Middle frontal gyrus (tissue), 1 donor: ENCODE measurements around the gene CCDC137.
A peak's percentile ranks its signal among the peaks of the same experiment; 100 is the strongest.

Experiments
- DNase-seq: peaks from one replicate; pipeline ENCODE4 v3.0.0-alpha.2; 2015; ENCODE audit warnings: low spot score; ENCODE audit errors: extremely low spot score

The CCDC137 gene

DNA sequence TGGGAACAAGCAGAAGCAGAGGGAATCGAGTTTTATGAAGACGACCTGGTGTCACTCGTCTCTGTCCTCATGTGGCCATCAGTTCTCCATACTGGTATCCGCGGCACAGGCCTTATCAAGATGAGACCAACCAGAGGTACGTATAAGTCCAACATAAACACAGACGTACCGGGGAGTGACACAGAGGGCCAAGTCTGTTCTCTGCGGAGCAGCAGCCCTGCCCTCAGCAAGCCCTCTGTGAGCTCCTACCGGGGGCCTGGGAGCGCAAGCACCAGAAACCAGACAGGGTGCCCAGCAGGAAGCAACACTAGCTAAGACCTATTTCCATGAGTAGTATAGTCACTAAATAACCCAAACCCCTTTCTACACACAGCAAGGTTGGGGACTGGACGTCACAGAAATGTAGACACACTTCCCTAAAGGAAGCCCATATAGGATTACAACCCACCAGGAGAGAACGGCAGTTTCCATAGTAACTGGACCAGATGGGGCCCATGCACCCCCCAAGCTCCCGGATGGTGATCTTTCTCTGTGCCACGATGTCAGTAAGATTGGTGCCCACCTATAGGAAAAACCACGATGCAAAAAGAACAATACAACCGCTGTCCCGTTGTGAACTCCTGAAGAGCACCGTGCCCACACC is 16.1 kb downstream of the CCDC137 start:
- no peak for DNase-seq

DNA sequence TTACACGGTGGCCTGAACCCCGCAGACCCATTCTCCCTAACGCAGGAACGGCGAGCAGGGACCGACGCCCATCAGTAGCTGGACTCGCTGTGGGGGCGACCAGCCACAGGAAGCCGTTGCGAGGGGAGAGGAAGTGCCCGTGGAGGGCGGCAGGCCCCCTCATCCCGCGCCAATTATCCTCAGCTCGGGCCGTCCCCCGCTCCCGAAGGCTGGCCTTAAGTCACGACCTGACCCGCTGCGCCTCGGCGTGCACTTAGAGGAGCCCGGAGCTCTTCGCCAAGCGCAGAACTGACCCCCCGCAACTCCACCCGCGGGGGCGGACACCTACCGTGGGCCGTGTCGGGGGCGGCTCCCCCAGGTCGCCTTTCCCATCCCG is 16.7 kb downstream of the CCDC137 start:
- no peak for DNase-seq

DNA sequence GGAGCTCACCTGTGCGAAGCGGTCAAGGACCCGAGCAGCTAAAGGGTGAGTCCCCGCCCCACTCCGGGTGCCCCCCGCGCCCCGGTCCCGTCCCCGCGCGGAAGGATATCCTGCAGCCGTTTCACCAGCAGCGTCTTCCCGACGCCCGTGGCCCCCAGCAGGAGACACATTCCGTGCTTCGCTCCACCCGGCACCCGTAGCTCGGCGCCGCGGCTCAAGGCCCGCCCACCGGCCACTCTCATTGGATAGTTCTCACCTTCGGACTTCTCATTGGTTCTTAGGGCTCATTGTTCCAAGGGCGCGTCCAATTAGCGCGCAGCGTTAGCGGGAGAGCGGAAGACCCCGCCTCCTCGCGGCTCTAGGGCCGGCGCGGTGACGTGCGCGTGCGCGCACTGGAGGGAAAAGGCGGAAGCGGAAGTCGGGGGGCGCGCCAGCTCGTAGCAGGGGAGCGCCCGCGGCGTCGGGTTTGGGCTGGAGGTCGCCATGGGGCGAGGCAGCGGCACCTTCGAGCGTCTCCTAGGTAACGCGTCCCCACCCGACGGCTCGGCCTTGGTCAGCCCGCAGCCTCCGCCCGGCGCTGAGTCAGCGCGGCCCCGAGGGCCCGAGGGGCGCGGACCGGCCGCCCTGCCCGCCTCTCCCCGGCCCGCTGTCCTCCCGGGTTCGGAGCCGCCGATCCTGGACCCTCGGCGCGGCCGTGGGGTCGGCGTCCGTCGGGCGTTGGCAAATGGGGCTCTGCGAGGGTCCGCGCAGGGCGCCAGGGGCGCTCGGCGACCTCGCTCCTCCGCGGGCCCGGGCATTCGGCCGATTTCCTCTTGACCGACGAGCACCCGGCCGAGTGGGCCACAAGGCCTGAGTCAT is 17.3 kb downstream of the CCDC137 start, which contains the start of the genes ARL16 and HGS:
Gene ARL16, minus strand, starts transcription at position 214 of the 858 bp plus-strand sequence. Its CDS starts 44 bp downstream, at position 170.
Gene HGS, plus strand, starts transcription at position 428 of the 858 bp plus-strand sequence. Its CDS starts 56 bp downstream, at position 484.
- peak; percentile 98 for DNase-seq

DNA sequence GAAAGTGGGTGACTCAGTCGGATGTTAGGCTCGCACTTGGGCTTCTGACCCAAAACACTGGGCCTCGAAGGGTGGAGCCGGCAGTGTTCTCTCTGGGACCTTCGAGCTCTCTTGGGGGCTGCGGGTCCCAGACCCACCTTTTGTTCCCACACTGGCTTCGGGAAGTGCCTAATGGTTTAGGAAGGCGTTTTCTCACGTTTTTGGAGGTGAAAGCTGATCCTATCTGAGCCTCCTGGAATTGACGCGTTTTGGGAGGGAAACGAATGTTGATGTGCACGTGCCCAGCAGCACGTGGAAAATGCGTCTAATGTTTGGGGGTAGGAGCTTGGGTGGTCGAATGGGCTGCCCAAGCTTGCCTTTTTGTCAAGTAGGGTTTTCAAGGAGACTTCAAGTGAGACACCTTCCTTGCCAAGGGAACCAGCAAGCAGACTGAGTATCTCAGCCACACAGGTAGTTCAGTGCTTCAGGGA is 17.9 kb downstream of the CCDC137 start:
- no peak for DNase-seq

DNA sequence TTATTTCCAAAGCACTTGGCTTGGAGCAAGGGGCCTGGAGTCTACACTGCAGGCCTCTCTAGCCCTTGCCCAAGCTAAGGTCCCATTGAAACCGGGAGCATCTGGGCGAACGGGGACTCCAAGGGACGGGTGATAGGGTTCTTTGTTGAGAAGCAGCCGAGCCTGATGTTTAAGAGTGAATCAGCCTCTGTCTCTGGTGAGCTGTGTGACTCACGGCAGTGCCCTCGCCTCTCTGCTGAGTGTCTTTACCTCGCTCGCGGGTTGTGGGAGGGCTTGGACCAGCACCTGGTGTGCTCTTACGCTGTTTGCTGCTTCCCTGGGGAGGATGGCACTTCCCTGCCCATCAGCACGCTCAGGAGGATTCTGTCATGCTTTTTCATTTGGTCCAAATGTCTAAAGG is 18.6 kb downstream of the CCDC137 start:
- DNase-seq = no peak

DNA sequence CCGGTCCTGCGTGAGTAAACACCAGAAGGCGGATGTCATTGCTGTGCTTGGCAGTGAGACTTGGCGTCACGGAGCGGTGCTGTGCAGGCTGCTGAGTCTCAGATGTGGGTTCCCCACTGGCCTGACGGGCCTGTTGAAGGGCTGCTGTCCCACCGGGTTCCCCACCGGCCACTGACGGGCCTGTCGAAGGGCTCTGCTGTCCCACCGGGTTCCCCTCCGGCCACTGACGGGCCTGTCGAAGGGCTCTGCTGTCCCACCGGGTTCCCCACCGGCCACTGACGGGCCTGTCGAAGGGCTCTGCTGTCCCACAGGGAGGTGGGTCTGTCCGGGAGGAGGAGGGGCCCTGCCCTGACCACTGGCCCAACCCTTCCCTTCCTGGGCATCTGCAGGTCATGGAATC is 20.1 kb downstream of the CCDC137 start:
- no peak for DNase-seq

DNA sequence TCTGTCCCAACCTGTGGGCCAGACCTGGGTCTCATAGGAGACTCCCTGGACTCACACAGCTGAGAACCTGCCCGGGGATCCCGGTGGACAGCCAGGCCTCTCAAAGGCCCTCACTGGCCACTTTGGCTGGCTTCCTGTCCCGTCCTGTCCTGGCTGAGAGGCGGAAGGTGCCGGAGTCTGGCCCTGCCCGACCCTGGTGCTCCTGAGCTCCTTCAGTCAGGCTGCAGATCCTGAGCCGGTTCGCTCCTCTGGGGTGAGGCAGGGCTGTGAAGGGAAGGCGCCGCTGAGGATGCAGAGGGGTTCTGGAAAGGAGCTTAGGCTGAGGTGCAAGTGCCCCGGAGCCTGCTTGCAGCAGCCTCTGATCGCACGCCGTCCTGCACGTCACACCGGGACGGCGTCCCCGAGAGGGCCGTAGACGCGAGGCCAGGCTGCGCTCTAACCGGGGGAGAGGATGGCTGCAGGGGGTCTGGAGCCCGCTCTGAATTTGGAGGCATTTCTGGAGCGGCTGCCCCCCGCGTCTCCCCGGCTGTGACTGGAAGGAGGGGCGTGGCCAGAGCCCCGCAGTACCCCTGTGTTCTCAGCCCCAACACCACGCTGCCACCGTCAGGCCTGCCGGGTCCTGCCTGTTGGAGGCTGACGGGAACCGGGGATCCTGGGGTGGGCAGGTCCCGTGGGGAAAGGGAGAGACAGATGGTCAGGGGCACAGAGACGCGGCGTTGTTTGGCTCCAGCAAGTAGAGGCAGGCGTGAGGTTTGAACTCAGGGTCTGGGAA is 21.4 kb downstream of the CCDC137 start:
- DNase-seq = no peak

DNA sequence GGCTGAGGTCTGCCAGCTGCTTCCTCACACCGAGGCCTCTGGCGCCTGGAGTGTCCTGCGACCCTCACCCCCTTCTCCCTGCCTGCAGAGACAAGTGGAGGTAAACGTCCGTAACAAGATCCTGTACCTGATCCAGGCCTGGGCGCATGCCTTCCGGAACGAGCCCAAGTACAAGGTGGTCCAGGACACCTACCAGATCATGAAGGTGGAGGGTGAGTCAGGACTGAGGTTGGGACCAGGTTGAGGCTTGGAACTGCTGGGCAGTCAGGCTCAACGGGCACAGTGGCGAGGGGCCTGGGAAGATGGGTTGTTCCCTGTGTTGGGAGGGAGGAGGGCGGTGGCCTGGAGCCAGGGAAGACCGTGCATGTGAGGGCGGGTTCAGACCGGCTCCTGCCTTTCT is 22.1 kb downstream of the CCDC137 start:
- DNase-seq = no peak

DNA sequence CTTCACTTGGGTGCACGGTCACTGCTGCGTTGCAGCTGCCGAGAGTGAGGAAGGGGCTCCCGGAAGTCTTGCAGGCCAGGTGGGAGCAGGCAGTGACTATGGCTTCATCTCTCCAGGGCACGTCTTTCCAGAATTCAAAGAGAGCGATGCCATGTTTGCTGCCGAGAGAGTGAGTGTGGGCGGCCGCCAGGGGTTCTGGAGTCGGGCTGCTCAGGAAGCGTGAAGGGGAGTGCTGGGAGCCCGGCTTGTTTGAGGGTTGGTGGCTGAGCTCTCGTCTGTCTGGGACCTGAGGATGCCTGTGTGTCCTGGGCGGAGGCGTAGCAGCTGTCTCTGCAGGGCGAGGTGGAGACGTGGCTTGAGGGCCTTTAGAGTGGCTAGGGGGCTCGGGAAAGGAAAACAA is 23.5 kb downstream of the CCDC137 start:
- DNase-seq = no peak

DNA sequence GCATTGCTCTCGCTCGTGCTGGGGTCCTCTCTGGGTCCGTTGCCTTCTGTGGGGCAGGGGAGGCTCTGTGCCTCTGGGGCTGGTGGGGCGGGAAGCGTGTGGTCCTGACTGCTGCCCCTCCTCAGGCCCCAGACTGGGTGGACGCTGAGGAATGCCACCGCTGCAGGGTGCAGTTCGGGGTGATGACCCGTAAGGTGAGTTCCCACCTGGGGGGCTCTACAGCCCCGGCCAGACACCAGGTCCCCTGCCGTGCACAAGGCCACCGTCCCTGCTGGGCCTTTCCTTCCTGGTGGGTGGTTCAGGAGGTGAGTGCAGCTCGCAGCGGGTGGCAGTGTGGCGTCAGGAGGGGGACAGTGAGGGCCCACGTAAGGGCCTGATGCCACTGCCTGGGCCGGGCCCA is 24.0 kb downstream of the CCDC137 start:
- no peak for DNase-seq

DNA sequence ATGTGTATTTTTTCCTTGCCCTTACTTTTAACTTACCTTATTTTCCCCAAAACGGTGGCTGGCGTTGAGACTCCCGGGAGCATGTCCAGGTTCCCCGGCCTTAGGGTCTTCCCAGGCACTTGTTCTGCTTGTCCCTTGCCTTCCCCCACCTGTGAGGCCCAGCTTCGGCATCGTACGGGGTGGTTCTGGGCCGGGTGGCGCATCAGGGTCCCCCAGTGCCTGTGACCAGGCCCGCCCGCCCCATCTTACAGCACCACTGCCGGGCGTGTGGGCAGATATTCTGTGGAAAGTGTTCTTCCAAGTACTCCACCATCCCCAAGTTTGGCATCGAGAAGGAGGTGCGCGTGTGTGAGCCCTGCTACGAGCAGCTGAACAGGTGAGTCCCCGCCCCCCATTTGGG is 24.7 kb downstream of the CCDC137 start:
- DNase-seq = no peak

DNA sequence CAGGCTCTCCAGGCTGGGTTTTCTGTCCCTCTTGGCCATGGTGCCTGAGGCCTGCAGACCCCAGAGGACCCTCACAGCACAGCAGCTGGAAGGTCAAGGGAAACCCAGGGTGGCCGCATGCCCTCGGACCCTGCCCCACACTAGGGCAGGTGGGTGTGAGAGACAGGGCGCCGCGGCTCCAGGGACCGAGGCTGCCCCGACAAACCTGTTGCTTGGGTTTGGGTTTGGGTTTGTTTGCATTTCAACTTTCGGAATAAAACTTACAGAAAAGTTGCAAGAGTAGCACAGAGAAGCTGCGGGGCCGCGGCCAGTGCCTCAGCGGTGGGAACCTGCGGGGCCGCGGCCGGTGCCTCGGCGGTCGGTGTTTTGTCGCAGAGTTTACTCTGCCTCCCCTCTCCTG is 25.1 kb downstream of the CCDC137 start:
- no peak for DNase-seq

DNA sequence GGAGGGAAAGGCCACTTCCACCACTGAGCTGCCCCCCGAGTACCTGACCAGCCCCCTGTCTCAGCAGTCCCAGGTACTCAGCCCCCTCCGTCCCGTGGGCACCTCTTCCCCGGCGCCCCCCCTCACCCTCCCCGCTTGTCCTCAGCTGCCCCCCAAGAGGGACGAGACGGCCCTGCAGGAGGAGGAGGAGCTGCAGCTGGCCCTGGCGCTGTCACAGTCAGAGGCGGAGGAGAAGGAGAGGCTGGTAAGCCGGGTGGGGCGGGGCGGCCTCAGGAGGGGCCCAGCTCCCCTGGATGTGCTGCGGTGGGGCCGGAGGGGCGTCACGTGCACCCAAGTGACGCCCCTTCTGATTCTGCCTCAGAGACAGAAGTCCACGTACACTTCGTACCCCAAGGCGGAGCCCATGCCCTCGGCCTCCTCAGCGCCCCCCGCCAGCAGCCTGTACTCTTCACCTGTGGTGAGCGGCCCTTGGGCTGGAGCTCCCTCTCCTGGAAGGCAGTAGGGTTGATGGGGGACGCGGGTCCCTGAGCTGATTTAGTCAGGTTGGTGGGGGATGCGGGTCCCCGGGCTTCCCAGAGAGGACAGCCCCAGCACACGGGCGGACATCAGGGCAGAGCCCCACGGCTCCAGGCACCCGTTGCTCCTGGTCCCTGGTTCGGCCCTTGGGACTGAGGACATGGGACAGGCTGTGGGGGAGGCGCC is 27.1 kb downstream of the CCDC137 start:
- DNase-seq = no peak

DNA sequence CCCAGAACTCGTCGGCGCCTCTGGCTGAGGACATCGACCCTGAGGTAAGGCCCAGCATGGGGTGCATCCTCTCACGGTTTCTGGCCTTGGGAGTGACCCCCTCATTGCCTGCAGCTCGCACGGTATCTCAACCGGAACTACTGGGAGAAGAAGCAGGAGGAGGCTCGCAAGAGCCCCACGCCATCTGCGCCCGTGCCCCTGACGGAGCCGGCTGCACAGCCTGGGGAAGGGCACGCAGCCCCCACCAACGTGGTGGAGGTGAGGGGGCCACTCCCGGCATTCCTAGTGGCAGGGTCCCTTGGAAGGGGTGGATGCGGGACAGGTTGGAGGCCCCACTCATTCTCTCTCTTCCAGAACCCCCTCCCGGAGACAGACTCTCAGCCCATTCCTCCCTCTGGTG is 28.3 kb downstream of the CCDC137 start:
- no peak for DNase-seq

DNA sequence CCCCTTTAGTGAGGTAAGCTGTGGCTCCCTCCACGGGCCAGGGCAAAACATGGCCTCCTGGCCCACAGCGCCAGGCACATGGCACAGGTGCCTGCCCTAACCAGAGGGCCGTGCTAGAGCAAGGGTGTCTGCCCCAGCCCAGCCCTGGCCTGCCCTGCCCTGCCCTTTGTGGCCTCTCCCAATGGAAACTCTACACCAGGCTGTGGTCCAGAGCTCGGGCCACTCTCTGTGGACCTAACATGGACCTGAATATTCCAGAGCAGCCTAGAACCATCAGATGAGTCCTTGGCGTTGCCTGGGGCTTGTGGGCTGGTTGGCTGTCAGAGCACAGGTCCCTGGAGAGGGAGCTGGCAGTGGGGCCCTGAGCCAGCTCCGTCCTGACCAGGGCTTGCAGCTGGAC is 28.7 kb downstream of the CCDC137 start:
- no peak for DNase-seq

DNA sequence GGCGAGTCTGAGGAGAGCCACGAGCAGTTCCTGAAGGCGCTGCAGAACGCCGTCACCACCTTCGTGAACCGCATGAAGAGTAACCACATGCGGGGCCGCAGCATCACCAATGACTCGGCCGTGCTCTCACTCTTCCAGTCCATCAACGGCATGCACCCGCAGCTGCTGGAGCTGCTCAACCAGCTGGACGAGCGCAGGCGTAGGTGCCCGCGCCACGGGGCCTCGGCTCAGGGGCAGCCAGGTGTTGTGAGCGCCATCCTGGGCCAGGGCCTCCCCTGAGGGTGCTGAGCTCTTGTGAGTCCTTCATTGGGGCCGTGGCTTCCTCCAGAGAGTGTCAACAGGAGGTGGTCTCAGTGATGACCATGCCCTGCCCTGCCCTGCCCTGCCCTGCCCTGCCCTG is 29.3 kb downstream of the CCDC137 start:
- no peak for DNase-seq

DNA sequence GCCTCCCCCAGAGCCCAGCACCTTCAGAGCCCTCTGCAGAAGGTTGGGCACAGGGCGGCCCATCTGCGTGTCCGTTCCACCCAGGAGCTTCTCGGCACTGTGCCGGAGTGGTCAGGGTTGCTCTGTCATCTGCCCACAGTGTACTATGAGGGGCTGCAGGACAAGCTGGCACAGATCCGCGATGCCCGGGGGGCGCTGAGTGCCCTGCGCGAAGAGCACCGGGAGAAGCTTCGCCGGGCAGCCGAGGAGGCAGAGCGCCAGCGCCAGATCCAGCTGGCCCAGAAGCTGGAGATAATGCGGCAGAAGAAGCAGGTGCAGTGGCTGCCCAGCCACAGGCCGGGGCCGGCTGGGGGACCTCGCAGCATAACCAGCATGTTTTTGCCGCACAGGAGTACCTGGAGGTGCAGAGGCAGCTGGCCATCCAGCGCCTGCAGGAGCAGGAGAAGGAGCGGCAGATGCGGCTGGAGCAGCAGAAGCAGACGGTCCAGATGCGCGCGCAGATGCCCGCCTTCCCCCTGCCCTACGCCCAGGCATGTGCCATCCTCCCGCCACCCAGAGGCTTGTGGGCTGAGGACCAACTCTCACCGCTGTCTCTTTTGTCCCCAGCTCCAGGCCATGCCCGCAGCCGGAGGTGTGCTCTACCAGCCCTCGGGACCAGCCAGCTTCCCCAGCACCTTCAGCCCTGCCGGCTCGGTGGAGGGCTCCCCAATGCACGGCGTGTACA is 29.8 kb downstream of the CCDC137 start:
- DNase-seq = no peak

DNA sequence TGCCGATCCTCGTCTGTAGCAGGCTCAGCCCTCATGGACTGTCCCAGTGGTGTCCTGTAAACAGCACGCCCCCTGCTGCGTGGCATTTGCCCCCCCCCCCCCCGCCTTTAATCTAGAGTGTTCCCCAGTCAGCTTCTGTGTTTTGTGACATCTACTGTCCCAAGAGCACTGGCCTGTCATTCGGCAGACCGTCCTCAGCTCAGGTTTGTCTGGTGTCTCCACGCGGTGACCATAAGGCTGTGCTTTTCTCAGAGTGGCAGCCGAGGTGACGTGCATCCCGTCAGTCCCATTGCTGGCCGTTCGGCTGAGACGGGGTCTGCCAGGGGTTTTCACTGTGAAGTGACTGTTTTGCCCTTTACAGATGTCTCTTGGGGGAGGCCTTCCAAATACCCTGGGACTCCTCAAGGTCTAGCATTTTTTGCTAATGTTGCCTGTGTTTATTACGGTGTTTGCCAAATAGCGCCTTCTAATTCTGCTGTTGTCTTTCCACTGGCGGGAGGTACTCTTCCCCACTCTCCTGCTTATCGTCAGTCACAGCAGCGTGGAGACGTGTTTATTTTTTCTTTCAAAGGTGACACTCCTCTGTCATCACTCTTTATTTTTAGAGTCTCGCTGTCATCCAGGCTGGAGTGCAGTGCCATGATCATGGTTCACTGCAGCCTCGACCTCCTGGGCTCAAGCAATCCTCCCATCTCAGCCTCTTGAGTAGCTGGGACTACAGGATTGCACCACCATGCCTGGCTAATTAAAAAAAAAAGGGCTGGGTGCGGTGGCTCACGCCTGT is 30.9 kb downstream of the CCDC137 start:
- DNase-seq = no peak

DNA sequence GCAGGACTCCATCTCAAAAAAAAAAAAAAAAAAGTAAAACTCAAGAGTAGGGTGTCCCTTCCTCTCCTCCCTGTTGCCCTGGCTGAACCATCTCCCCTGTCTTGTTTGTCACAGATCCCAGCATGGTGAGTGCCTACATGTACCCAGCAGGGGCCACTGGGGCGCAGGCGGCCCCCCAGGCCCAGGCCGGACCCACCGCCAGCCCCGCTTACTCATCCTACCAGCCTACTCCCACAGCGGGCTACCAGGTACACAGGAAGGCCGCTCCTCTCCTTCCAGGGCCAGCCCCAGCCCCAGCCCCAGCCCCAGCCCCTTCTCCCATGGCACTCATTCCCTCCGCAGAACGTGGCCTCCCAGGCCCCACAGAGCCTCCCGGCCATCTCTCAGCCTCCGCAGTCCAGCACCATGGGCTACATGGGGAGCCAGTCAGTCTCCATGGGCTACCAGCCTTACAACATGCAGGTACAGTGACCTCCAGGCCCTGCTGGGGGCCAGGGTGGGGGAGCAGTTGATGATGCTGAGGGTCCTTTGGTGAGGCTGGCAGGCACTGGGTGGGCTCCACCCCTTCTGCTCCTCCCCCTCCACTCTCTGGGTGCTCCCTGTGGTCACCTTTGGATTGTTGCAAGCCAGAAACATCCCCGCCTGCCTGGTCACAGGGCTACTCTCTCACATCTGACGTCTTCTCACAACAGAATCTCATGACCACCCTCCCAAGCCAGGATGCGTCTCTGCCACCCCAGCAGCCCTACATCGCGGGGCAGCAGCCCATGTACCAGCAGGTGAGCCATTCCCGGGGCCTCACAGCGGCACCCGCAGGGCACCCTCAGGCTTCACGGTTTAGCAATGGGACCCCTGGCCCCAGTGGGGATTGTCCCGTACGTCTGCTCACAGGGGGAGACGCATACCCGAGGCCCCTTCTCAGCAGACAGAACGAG is 34.1 kb downstream of the CCDC137 start:
- no peak for DNase-seq
